ENCODE results near the gene MTHFD2L.

MTHFD2L gene

DNA sequence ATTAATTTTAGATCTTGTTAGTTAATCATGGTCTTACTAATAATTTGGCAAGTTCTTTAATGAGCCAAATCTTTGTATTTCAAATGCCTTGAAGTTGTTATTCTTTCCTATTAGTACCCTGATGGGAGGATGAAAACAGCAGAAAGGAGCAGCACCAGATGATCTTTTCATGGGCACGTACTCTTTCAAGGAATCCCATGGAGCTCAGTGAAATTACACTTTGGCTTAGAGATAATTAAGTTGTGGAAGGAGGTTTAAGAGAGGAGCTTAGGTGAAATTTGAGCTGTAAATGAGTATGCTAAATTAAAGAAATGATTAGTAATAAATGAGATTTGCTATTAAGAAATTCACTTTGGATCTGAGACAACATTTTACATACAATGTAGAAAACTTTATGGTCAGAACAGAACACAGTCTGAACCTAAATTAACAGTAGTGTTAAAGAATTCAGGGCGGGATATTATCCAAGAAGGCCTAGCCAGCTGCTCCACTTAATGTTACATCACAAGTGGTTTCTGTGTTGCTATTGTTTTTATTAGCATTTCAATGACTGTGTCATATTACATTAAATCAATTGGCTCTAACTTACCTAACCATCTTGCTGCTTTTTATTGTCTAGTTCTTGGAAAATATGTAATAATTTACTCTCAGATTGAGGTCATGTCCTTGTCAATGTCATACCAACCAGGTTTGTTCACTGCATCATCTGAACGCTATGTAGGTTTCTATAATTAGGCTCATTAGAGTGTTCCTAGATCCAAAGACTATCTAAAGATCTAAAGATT lies 3.9 kb downstream of the MTHFD2L start:
- no peak overlapping the region for H3K4me2 ChIP-seq (ENCODE audit: low read depth, low read length)
- H3K36me3 ChIP-seq (replicated peaks; ENCODE audit: insufficient read depth, low read length) = peaks cover 14% of the 10 kb centered on the region
- no peak overlapping the region for H2AFZ ChIP-seq (ENCODE audit: low read length)
- H3K27me3 ChIP-seq (replicated peaks; ENCODE audit: insufficient read depth, low read length) = no peaks in the 10 kb centered on the region
- no peak overlapping the region for H3K9ac ChIP-seq (ENCODE audit: low read length)
- TF ChIP-seq EZH2 (optimal IDR thresholded peaks at IDR 0.05; ENCODE audit: low read depth, low read length) = no peak
- TF ChIP-seq, protein P1, sequence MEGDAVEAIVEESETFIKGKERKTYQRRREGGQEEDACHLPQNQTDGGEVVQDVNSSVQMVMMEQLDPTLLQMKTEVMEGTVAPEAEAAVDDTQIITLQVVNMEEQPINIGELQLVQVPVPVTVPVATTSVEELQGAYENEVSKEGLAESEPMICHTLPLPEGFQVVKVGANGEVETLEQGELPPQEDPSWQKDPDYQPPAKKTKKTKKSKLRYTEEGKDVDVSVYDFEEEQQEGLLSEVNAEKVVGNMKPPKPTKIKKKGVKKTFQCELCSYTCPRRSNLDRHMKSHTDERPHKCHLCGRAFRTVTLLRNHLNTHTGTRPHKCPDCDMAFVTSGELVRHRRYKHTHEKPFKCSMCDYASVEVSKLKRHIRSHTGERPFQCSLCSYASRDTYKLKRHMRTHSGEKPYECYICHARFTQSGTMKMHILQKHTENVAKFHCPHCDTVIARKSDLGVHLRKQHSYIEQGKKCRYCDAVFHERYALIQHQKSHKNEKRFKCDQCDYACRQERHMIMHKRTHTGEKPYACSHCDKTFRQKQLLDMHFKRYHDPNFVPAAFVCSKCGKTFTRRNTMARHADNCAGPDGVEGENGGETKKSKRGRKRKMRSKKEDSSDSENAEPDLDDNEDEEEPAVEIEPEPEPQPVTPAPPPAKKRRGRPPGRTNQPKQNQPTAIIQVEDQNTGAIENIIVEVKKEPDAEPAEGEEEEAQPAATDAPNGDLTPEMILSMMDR (IDR thresholded peaks at IDR 0.05; ENCODE audit: low read length) = no peak
- TF ChIP-seq EZH2phosphoT487 (IDR thresholded peaks at IDR 0.05; ENCODE audit: low read length) = no peak
- no peak overlapping the region for H3K27ac ChIP-seq (ENCODE audit: low read length)
- H4K20me1 ChIP-seq (ENCODE audit: insufficient read depth, low read length) = no peaks in the 10 kb centered on the region
- peaks cover 40% of the 10 kb centered on the region for H3K79me2 ChIP-seq (ENCODE audit: low read length)
- H3K4me1 ChIP-seq (ENCODE audit: low read length) = peaks cover 8% of the 10 kb centered on the region
- no peaks in the 10 kb centered on the region for H3F3A ChIP-seq (ENCODE audit: insufficient read depth, low read length)
- no peak overlapping the region for H3K4me3 ChIP-seq (ENCODE audit: low read length)
- no peaks in the 10 kb centered on the region for H3K9me3 ChIP-seq (replicated peaks; ENCODE audit: insufficient read depth, low read length)
- DNase-seq = no peak
- H3K9me2 ChIP-seq (replicated peaks; ENCODE audit: insufficient read depth, low read length) = no peaks in the 10 kb centered on the region

DNA sequence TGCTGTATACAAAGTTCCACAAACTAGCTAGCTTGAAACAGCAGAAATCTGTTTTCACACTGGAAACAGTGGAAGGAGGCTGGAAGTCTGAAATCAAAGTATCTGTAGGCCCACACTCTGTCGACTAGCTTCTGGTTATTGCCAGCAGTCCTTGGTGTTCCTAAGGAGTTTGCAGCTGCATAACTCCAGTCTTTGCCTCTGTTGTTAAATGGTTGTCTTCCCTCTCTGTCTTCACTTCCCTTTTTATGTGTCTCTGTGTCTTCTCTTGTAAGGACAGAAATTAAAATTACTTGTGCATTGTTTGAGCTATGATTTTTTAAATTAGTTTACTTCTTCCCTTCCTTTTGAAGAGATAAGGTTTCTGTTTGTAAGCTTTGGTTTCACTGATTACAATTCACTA lies 8.2 kb downstream of the MTHFD2L start:
- no peak for TF ChIP-seq EZH2phosphoT487 (IDR thresholded peaks at IDR 0.05; ENCODE audit: low read length)
- no peak for TF ChIP-seq EZH2 (optimal IDR thresholded peaks at IDR 0.05; ENCODE audit: low read depth, low read length)
- TF ChIP-seq, protein P1 (IDR thresholded peaks at IDR 0.05; ENCODE audit: low read length) = no peak
- Histone ChIP-seq H3K9me3 (replicated peaks; ENCODE audit: insufficient read depth, low read length) (no peaks in the 10 kb centered on the region), H3K4me2 (ENCODE audit: low read depth, low read length) (no peak overlapping the region), H3K79me2 (ENCODE audit: low read length) (peaks cover 11% of the 10 kb centered on the region), H3K27me3 (replicated peaks; ENCODE audit: insufficient read depth, low read length) (no peaks in the 10 kb centered on the region), H3F3A (ENCODE audit: insufficient read depth, low read length) (no peaks in the 10 kb centered on the region), H3K9me2 (replicated peaks; ENCODE audit: insufficient read depth, low read length) (no peaks in the 10 kb centered on the region), H3K9ac (ENCODE audit: low read length) (no peak overlapping the region), H3K4me1 (ENCODE audit: low read length) (no peaks in the 10 kb centered on the region), H2AFZ (ENCODE audit: low read length) (no peak overlapping the region), H3K27ac (ENCODE audit: low read length) (no peak overlapping the region), H3K36me3 (replicated peaks; ENCODE audit: insufficient read depth, low read length) (peaks cover 13% of the 10 kb centered on the region), H4K20me1 (ENCODE audit: insufficient read depth, low read length) (no peaks in the 10 kb centered on the region), H3K4me3 (ENCODE audit: low read length) (no peak overlapping the region)
- no peak for DNase-seq

DNA sequence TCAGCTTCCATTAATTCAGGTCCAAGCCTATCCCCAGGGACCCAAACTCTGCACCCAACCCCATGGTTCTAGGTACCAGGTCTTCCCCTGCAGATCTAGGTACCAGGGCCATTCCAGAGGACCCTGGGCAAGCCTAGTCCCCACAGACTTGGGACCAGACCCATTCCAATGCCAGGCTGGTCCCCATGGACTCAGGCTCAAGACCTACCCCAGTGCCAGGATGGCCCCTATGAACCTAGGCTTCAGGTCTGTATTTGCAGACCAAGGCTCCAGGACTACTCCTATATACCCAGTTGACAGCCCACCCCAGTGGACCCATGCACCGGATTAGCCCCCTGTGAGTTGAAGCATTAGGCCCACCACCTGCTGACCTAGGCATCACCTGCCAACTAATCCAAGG lies 8.9 kb downstream of the MTHFD2L start:
- Histone ChIP-seq H3K4me2 (ENCODE audit: low read depth, low read length) (no peak overlapping the region), H3K27ac (ENCODE audit: low read length) (no peak overlapping the region), H3K27me3 (replicated peaks; ENCODE audit: insufficient read depth, low read length) (no peaks in the 10 kb centered on the region), H3F3A (ENCODE audit: insufficient read depth, low read length) (no peaks in the 10 kb centered on the region), H3K9me3 (replicated peaks; ENCODE audit: insufficient read depth, low read length) (no peaks in the 10 kb centered on the region), H4K20me1 (ENCODE audit: insufficient read depth, low read length) (no peaks in the 10 kb centered on the region), H3K4me1 (ENCODE audit: low read length) (no peaks in the 10 kb centered on the region), H3K79me2 (ENCODE audit: low read length) (peaks cover 5% of the 10 kb centered on the region), H3K4me3 (ENCODE audit: low read length) (no peak overlapping the region), H3K9me2 (replicated peaks; ENCODE audit: insufficient read depth, low read length) (no peaks in the 10 kb centered on the region), H2AFZ (ENCODE audit: low read length) (no peak overlapping the region), H3K9ac (ENCODE audit: low read length) (no peak overlapping the region), H3K36me3 (replicated peaks; ENCODE audit: insufficient read depth, low read length) (peaks cover 8% of the 10 kb centered on the region; the same call in 1 of the 2 replicates)
- no peak for DNase-seq
- TF ChIP-seq EZH2 (optimal IDR thresholded peaks at IDR 0.05; ENCODE audit: low read depth, low read length) (no peak), EZH2phosphoT487 (IDR thresholded peaks at IDR 0.05; ENCODE audit: low read length) (no peak)
- TF ChIP-seq, protein P1 (IDR thresholded peaks at IDR 0.05; ENCODE audit: low read length) = no peak

All from MM.1S (cell line).